RWPE2 (cell line): ENCODE measurements around the gene DCUN1D3.

Source experiments
- ATAC-seq: fragments of 200-7000 bp; cut with Tn5 transposase; 3 replicates; pipeline ENCODE4 v1.9.1; 2021; ENCODE audit warnings: low read depth
- DNase-seq: peaks from one replicate; pipeline ENCODE4 v3.0.0-alpha.2; 2020; ENCODE audit warnings: low spot score
- H3K27ac ChIP-seq: fragments of 450-650 bp; 2 replicates; pipeline ENCODE4 v1.5.1; 2017; ENCODE audit warnings: mild to moderate bottlenecking; ENCODE audit not compliant: poor library complexity, severe bottlenecking
- H3K27me3 ChIP-seq: fragments of 250-450 bp; sonication (Bioruptor Pico); 2 replicates; pipeline ENCODE4 v1.5.1; 2021; ENCODE audit warnings: mild to moderate bottlenecking, moderate library complexity; ENCODE audit not compliant: insufficient read depth, poor library complexity, severe bottlenecking
- H3K36me3 ChIP-seq: fragments of 250-450 bp; sonication (Bioruptor Pico); 2 replicates; pipeline ENCODE4 v1.5.1; 2020; ENCODE audit warnings: low read depth, mild to moderate bottlenecking, moderate library complexity
- H3K4me1 ChIP-seq: fragments of 250-450 bp; sonication (Bioruptor Pico); 2 replicates; pipeline ENCODE4 v1.5.1; 2021; ENCODE audit warnings: mild to moderate bottlenecking, moderate library complexity; ENCODE audit not compliant: insufficient read depth, poor library complexity, severe bottlenecking
- H3K4me3 ChIP-seq: fragments of 250-450 bp; sonication (Bioruptor Pico); 2 replicates; pipeline ENCODE4 v1.5.1; 2021; ENCODE audit warnings: mild to moderate bottlenecking, moderate library complexity; ENCODE audit not compliant: severe bottlenecking
- H3K9me3 ChIP-seq: fragments of 250-450 bp; sonication (Bioruptor Pico); 2 replicates; pipeline ENCODE4 v1.5.1; 2021; ENCODE audit warnings: mild to moderate bottlenecking, moderate library complexity; ENCODE audit not compliant: severe bottlenecking
- CTCF ChIP-seq: fragments of 450-650 bp; IDR thresholded peaks from one replicate; pipeline ENCODE4 v1.5.1; 2017; ENCODE audit warnings: mild to moderate bottlenecking, moderate library complexity; ENCODE audit not compliant: poor library complexity, severe bottlenecking

Gene DCUN1D3

GRCh38 chr16:20853143-20853542 lies 47.0 kb downstream of the DCUN1D3 start:
- ATAC-seq (no peak), DNase-seq (no peak)
- TF ChIP-seq CTCF, result no peak
- Histone ChIP-seq H3K27ac (peak overlapping the region; percentile 80), H3K4me3 (no peak overlapping the region), H3K4me1 (peaks cover 28% of the 10 kb centered on the region), H3K36me3 (peaks cover 10% of the 10 kb centered on the region), H3K9me3 (no peaks in the 10 kb centered on the region), H3K27me3 (no peaks in the 10 kb centered on the region)

- Histone ChIP-seq H3K9me3 (no peaks in the 10 kb centered on the region), H3K4me3 (no peak overlapping the region), H3K27ac (peak overlapping the region; percentile 80), H3K27me3 (no peaks in the 10 kb centered on the region), H3K4me1 (peaks cover 28% of the 10 kb centered on the region), H3K36me3 (peaks cover 10% of the 10 kb centered on the region)
- DNase-seq (peak; percentile 72), ATAC-seq (peak; percentile 95)
- peak; percentile 7 for TF ChIP-seq CTCF
Observed at GRCh38 chr16:20851601-20852000, 48.6 kb downstream of the DCUN1D3 start.

- no peak for TF ChIP-seq CTCF
- no peaks in the 10 kb centered on the region for H3K27me3 ChIP-seq
- no peak overlapping the region for H3K4me3 ChIP-seq
- H3K9me3 ChIP-seq, result no peaks in the 10 kb centered on the region
- H3K36me3 ChIP-seq, result peaks cover 10% of the 10 kb centered on the region
- H3K27ac ChIP-seq, result peak overlapping the region; percentile 80
- peaks cover 28% of the 10 kb centered on the region for H3K4me1 ChIP-seq
- no peak for DNase-seq
- no peak for ATAC-seq
Observed at GRCh38 chr16:20850981-20851380, 49.2 kb downstream of the DCUN1D3 start.

- DNase-seq, result no peak
- no peaks in the 10 kb centered on the region for H3K9me3 ChIP-seq
- H3K4me3 ChIP-seq, result no peak overlapping the region
- peak overlapping the region; percentile 80 for H3K27ac ChIP-seq
- peaks cover 28% of the 10 kb centered on the region for H3K4me1 ChIP-seq
- no peaks in the 10 kb centered on the region for H3K27me3 ChIP-seq
- peaks cover 10% of the 10 kb centered on the region for H3K36me3 ChIP-seq
- TF ChIP-seq CTCF, result peak; percentile 98
- ATAC-seq, result peak; percentile 30; the same call in 2 of the 3 replicates
Observed at GRCh38 chr16:20849589-20850390, 50.4 kb downstream of the DCUN1D3 start.

GRCh38 chr16:20847550-20847949 lies 52.6 kb downstream of the DCUN1D3 start:
- DNase-seq (no peak), ATAC-seq (no peak)
- Histone ChIP-seq H3K4me1 (peaks cover 23% of the 10 kb centered on the region), H3K36me3 (peaks cover 17% of the 10 kb centered on the region), H3K27me3 (no peaks in the 10 kb centered on the region), H3K4me3 (no peak overlapping the region), H3K27ac (no peak overlapping the region), H3K9me3 (no peaks in the 10 kb centered on the region)
- TF ChIP-seq CTCF, result no peak
